GM18520 (cell line): Measurements from ENCODE around the gene TJP1.
"Not testable (repeated sequence)": the region's sequence is repeated elsewhere in the genome, so short reads cannot be mapped to it uniquely, and the experiment has no call there.

Experiments used
- ATAC-seq: cut with Tn5 transposase; IDR thresholded peaks from one replicate; pipeline ENCODE4 v1.9.1; 2021; ENCODE audit not compliant: unreplicated experiment

TJP1 gene

DNA sequence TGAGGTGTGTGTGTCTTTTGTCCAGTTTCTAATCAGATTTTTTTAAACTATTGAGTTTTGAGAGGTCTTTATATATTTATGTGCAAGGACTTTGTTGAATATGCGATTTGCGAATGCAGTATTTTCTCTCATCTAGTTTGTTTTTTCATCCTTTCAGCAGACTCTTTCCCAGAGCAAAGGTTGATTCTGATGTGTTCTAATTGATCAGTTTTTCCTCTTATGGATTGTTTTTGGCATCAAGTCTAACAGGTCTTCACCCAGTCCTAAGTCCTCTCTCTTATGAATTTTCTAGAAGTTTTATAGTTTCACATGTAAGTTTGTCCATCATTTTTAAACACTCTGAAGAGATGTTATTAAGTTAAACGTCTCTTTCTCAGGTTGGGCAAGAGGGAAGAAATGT is 17.8 kb upstream of the TJP1 start:
- ATAC-seq, result no peak

DNA sequence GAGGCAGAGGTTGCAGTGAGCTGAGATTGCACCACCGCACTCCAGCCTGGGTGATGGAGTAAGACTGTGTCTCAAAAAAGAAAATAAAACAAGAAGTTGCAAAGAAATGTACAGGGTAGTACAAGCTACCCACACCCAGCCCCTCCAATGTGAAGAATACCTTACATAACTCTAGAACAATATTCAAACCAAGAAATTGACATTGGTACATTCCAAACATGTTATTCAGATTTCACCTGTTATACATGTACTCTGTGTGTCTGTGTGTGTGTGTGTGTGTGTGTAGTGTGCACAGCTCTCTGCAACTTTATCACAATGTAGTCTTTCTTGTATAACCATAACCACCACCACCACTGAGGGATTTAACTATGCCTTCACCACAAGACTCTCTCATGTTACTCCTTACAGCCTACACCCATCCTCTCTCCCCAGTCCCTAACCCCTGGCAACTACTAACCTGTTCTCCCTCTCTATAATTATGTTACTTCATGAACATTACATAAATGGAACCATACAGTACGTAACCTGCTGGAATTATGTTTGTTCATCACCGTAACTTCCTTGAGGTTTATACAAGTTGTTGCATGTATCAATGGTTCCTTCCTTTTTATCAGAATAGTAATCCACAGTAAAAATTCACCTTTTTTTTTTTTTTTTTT is 16.2 kb upstream of the TJP1 start:
- ATAC-seq, result no peak

DNA sequence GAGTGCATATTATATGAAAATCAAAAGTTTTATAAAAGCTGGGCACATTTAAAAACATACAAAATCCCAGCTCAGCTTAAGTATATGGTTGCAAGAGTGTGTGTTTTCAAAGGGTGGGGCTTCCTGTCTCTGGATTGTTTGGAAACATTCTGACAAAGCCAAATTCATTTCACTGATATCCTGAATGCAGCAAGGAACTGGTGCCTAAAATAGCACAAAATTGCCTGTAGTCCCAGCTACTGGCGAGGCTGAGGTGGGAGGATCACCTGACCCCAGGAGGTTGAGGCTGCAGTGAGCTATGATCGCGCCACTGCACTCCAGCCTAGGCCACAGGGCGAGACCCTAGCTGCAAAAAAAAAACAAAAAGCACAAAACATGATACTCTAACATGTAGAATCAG is 13.0 kb upstream of the TJP1 start:
- no peak for ATAC-seq

DNA sequence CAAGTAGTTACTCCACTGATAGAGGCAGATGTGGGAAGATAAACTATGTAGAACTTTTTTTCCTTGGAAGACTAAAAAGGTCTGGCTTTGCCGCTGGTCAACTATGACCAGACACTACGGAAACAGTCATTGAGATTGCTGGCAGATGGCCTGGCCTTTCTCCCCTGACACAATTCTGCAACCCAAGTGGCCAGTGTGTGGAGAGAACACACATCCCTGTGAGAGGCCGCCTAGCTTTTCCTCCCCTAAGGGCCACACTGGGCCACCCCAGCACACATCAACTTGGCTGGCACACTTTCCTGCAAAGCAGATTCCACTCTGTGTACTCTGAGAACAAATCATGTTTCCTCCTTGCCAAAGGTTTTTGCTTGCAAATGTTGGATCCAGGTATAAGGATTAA is 10.4 kb upstream of the TJP1 start:
- ATAC-seq, result no peak

DNA sequence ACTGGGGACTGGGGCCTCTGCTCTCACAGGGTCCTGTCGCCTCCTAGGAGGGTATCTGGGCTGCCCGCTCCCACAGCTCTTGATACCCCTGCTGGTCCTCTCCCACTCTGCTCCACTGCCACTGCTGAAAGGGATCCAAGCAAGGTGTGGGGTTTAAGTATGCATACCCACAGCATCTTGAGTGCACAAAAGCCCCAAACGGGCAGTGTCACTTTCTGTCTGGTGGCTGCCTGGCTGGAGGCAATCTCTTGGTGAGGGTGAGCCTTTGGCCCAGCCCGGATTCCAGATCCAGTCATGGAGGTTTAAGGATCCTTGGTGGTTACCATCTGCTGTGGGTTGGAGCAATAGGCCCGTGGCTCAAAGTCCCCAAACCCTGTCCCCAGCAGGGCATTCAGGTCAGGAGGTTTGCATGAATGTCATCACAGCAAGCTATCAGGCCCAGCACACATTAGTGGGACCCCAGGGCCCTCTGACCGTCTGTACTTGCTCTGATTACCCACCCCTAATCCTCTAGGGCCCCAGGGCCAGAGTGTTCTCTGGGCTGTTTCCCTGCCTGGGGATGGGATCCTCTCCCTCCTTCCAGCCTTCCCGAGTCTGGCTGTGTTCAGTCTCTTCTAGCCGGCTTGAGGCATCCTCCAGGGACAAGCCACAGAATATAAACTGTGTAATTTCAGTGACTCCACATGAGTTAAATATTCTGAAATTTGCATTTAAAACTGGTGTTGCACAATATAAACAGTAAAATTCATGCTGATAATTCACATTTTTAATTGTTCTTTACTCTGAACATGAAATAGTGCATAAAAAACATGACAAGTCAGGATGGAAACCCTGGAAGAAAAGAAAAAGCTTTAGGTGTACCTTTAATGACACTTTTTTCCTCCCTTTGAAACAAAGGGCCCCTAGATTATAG is 4.9 kb upstream of the TJP1 start:
- ATAC-seq, result no peak

DNA sequence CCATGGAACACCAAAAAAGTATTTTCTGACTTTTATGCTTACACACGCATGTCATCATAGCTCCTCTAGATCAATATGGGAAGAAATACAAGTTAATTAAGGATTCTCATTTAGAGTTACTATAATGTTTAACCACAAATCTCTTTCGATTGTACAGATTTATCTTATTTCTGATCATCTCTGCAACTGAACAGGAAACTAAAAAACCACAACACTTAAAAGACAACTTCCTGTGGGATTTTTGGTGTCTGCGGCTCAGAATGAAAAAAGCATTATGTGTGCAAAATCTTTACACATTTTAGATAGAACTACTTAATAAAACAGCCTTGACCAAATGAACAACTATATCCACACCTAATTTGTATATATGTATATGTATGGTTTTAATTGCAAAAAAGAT is 3.0 kb upstream of the TJP1 start:
- peak; percentile 37 for ATAC-seq

DNA sequence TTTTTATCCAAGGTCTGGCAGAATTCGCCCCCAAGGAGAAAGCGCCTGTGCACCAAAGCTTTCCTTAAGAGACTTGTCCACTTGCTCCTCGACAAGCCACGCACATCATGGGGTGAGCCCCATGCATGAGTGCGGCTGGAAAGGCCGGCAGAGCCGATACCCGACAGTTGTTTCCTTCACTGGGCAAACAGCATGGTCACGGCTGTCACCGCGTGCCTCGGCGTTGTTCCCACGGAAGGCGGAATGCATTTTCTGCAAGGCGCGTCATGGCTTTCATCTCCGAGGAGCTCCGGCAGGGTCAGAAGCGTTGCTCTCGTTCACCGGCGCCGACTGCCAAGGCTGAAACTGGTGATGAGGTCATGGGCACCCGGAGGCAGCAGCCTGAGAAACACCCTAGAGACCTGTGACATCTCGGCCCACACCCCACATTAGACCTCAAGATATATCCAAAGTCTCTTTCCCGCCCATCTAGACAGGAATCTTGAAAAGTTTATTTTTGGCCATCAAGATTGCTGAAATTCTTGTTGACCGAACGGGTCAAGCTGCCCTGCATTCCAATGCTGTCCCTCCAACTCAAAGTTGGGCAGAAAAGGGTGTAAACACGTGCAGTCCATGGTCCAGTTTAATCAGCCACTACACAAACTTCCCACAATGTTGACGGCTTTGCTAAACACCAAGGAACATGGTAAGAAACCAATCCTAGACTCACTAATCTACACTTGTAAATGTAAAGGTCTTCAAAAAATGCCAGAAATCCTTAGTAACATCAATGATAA is 604 bp upstream of the TJP1 start:
- ATAC-seq, result no peak

DNA sequence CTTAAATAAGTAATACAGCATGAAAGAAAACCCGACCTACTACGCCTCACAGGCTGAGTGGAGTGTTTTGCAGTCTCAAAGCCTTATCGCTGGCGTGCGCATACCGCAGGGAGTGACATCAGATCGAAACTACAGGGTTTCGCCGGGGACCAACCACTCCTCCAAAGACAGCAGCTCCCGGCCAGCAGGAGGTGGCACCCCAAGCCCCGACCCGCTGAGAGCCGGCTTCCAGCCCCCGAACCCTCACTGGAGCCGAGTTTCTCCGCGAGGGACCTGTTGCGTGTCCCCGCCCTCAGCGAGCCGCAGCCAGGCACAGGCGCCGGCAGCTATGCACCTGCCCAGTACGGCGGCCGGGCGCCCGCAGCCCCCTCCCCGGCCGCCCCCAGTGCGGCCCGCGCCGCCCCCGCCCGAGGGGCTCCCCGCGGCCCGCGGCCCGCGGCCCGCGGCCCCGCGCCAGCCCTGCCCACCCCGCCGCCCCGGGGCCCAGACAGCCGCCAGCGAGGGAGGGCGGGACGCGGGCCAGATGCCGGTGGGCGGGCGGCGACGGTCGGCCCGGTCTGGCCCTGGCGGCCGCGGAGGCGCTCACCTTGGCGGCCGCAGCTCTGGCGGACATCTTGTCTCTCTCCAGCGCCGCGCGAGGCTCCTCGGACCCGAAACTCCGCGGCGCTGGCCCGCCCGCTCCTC is 710 bp downstream of the TJP1 start:
- ATAC-seq, result no peak

DNA sequence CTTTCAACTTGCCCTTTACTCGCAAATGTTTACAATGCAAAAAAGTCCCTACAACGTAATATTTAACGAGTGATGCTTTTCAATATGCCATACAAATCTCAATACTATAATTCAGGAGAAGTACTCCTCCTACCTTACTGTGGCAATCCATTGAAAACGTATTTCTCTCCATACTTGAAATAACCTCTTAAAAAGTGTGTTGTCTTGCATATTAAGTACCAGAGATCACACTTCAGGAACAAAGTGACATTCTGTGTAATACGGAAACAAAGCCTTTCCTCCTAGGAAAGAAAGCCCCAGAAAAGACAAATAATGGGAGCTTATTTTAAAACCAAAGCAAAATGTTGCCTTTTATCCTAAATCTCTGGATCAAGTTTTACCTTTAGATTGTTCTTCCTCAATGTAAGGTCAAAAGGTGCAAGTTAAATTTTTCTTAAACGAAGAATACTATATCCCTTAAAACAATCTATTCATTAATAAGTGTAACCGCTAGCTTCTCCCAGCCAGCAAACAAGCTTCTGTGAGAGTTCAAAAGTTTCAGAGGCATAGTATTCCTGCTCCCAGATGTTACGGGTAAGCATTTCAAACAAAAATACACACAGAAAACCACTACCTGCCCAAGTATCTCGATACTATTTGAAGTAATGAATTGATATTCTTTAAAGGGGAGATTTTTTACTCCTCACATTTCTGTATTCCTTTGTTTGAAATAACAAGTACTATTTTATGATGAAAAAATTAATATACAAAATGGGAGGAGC is 1.7 kb downstream of the TJP1 start:
- no peak for ATAC-seq

DNA sequence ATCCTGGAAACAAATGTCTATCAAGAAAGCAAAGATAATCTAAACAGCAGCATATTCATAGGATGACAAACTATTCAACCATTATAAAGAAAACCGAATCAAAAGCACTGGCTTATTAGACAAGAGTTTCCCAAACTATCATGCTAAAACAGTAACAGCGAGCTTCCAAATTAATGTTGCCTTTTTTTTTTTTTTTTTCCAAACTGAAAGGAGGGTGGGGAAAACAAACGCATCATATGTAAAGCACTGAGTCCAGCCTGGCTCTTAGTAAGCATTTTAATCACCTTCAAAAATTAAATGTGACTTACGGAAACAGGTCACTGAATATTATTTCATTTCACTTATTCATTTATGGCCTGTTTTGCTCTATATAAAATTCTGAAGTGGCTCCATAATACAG is 2.3 kb downstream of the TJP1 start:
- ATAC-seq, result no peak

DNA sequence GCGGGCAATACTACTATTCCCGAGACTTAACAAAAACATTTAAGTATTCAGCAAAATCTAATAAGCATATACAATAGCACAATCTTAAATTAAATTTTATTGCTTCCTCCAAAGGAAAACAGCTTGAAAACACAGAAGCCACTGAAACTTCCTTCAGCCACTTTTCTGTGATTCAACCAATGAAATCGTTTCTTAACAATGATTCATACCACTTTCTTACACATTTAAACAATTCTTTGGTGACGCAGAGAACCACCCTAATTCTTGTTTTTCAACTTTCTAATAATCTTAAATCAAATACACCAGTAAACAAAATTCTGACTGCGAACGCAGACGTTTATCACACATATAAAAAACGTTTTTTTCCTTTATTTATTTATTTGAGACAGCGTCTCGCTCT is 4.1 kb downstream of the TJP1 start:
- ATAC-seq, result no peak

DNA sequence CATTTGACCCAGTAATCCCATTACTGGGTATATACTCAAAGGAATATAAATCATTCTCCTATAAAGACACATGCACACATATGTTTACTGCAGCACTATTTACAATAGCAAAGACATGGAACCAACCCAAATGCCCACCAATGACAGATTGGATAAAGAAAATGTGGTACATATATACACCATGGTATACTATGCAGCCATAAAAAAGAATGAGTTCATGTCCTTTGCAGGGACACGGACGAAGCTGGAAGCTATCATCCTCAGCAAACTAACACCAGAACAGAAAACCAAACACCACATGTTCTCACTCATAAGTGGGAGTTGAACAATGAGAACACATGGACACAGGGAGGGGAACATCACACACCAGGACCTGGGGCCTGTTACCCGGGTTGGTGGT is 4.8 kb downstream of the TJP1 start:
- ATAC-seq, result not testable (repeated sequence)

DNA sequence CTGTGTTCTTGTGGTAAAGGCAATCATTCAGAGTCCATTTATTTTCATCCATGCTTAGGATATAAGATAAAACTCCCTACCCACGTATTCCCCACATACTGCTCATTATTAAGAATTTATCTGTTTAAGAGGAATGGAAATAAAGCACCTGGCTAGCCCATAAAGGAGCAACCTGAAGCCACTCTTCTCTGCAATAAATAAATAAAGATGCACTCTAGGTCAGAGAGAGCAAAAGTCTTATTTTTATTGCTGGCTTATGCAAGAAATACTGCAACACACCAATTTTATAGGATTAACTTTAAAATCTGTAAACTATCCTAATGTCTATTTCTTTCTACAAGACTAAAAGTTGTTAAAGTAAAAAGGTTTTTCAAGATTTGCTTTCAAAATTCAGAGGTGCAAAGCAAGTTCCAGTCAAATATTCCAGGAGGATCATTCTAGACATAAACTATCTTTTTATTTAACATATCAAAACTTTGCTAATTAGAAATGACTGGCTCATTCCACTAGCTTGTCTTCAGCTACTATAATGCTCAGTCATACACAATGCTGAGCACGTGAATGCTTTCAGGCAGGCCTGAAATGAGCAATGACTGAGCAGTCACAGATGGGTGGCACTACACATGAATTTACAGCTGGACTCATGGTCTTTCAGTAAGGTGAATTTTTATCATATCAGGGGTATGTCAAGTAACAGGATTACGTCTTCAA is 7.1 kb downstream of the TJP1 start:
- ATAC-seq, result no peak

DNA sequence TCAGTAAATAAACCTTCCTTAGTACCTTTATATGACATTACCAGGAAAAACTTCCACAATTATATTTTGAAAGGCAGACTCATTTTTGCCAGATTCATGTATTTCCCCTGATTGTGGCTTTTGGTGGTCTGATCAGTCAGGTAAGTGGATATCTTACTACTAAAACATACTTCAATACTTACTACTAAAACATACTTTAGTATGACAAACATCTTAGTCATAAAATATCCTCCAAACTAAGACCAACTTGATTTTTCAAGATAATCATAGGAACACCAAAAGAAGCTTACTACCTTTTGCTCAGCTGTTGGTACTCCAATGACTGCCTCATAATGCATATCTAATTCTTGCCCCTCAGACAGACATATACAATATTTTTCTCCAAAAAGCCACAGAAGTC is 9.3 kb downstream of the TJP1 start:
- ATAC-seq, result no peak

DNA sequence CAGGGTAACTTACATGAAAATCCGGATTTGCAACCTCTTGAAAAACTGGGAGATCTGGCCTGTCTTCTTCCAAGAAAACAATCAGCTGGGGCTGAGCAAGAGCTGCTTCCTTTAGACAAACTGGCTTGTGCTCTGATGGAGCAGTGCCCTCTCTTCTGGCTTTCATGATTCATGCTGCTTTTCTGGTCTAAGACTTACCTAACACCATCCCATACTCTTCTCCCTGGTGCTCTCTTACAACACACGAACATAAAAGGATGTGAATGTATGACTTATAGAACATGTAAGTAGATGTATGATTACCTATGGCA is 9.9 kb downstream of the TJP1 start:
- ATAC-seq, result no peak

DNA sequence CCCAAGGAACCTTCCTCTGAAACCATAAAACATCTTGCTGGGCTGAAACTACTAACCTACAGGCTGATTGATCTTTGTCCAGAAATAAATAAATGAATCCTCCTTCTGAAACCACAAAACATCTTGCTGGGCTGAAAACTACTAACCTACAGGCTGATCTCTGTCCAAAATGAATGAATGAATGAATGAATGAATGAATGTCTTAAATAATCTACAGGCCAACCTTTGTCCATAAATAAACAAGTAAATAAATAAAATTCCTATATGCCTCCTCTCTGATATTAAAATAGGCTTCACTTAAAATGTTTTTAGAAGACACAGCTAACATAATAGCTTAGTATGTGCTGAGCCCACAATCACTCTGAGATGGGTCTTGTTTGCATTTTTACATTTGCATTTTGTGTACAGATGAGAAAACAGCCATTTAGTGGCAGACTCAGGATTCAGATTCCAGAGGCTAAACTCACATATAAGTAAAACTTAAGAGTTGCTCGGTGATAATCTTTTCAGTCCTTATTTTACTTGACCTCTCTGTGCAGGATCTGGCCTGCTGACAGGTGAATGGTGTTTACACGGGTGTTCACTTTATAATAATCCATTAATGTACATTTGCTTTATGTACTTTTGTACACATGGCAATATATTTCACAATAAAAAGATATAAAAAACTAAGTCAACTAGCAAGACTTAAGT is 10.4 kb downstream of the TJP1 start:
- ATAC-seq, result no peak

DNA sequence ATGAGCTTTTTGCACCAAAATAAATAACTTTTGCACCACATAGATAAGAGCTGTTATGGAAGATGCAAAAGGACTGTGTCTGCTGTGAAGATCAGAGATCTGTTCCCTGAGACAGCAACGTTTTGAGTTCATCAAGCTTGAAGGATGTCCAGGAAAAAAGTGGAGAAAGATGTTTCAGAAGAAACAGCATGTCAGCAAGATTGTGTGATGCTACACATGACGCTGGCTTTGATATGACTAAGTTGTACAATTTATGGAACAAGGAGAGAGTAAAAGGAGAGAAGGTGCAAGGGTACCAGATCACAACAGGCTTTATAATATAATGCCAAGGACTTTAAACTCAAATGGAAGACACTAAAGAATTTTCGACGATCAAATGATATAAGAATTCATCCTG is 16.6 kb downstream of the TJP1 start:
- no peak for ATAC-seq

DNA sequence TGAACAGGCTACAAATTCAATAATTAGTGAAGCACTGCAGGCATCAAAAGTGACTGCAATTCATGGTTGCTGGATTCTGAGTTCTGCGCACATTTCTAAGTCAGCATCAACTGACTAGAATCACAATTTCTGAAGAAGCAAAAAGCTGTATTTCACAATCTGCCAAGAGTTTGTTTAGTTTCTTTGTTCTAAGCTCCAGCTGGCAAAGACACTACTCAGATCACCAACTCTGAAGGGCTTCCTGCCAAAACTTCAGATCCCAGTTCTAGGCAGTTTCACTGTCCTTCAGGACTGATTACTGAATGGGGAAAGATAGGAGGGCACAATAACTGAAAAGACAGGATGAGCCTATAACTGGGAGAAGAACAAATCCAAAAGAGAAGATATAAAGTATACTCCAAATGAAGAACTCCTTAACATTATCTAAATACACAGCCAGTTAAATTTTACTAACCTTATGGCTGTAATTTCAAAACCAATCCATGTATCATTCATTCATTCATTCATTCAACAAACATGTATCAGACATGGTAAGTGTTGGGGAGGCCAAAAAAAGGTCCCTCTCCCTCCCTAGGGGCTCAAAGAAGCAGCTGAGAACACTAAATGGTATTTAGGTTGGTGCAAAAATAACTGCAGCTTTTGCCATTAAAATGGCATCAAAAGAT is 17.1 kb downstream of the TJP1 start:
- no peak for ATAC-seq

DNA sequence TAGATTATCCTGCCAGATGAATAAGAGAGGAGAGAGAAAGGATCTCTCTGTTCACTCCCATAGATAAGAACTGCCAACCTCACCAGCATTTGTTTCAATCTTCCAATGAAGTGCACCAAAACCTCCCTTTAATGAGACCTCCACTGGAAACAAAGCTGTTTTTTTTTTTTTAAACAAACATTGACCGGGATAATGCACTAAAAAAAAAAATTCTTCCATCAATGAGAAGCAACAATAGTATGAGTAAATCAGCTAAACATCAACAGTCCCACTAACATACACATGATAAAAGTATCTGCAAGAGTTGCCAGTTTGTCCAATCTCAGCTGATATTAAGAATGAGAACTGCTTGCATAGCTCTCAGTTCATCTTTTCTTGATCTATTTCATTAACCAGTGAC is 19.9 kb downstream of the TJP1 start:
- no peak for ATAC-seq
